Fibroblast of pulmonary artery (primary cell): ENCODE measurements around the gene CTRL.
A peak's percentile ranks its signal among the peaks of the same experiment; 100 is the strongest.

ENCODE experiments used
- DNase-seq: peaks from one replicate; pipeline ENCODE4 v3.0.0-alpha.2; 2010; ENCODE audit warnings: low read depth
- H3K4me3 ChIP-seq: replicated peaks from 2 replicates; pipeline ENCODE4 v1.5.1; 2011; ENCODE audit warnings: low read depth, mild to moderate bottlenecking, control low read depth, low read length, moderate library complexity
- TF ChIP-seq, protein P1 (sequence below): IDR thresholded peaks from 2 replicates; pipeline ENCODE4 v1.5.1; 2011; ENCODE audit warnings: mild to moderate bottlenecking, control low read depth, low read length, inconsistent platforms; ENCODE audit errors: missing control alignments

CTRL gene

DNA sequence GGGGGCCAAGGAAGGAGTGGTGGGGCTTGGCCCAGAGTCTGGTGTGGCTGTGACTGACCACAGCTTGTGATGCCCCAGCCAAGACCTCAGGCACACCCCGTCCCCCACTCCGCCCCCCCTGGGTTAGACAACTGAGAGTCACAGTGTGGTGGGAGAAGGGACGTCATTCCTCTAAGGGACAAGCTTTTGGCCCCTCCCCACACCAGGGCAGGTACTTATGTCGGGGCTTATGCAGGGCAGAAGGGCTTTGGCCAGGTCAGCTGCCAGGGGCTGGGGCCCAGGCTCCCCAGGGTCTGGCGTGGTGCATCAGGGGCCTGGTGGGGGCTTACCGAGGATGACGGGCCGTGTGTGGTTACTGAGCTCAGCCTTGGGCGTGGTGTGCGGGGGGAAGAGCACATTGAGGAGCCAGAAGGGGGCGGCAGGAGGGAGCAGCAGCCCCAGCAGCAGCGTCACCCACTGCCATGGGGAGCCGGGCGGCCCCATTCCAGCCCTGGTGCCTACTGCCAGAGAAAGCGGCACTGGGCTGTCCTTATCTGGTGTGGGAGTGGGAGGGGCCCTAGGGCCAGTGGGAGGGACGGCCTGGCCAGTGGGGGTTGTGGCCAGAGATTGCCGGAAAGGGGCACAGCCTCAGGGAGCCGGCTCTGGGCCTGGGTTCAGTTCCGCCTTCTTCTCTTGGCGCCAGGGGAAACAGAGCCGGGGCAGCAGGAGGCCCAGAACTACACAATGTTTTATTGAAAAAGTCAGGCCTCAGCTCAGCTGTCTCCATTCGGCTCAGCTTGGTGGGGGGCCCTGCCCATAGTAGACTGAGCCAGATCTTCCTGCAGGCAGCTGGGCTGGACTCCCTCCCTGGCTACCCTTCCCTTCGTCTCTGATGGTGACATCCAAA, 12.2 kb upstream of the CTRL start, which contains the start of gene LCAT:
Gene LCAT, minus strand, starts transcription at position 502 of the 886 bp plus-strand sequence. Its CDS starts 19 bp downstream, at position 483.
- TF ChIP-seq, protein P1, sequence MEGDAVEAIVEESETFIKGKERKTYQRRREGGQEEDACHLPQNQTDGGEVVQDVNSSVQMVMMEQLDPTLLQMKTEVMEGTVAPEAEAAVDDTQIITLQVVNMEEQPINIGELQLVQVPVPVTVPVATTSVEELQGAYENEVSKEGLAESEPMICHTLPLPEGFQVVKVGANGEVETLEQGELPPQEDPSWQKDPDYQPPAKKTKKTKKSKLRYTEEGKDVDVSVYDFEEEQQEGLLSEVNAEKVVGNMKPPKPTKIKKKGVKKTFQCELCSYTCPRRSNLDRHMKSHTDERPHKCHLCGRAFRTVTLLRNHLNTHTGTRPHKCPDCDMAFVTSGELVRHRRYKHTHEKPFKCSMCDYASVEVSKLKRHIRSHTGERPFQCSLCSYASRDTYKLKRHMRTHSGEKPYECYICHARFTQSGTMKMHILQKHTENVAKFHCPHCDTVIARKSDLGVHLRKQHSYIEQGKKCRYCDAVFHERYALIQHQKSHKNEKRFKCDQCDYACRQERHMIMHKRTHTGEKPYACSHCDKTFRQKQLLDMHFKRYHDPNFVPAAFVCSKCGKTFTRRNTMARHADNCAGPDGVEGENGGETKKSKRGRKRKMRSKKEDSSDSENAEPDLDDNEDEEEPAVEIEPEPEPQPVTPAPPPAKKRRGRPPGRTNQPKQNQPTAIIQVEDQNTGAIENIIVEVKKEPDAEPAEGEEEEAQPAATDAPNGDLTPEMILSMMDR: no peak
- no peak within 1 kb of the TSS for H3K4me3 ChIP-seq
- DNase-seq: no peak

DNA sequence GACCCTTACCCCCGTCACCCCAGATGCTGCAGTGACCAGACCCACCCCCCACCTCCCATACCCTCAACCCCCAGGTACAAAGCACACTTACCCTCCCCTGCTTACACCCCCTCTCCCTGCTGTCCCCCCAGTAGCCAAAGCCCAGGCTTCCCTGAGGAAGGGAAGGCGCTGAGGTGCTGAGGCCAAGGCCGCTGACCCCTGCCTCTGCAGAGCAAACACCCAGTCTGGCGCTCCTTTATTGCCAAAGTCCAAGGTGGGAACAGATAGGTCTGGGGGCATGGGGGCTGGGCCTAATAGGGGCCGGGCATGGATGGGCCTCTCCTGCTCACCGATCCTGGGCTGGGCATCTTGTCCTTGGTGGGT, 11.6 kb upstream of the CTRL start:
- TF ChIP-seq, protein P1: no peak
- DNase-seq: no peak
- no peak overlapping the region for H3K4me3 ChIP-seq

DNA sequence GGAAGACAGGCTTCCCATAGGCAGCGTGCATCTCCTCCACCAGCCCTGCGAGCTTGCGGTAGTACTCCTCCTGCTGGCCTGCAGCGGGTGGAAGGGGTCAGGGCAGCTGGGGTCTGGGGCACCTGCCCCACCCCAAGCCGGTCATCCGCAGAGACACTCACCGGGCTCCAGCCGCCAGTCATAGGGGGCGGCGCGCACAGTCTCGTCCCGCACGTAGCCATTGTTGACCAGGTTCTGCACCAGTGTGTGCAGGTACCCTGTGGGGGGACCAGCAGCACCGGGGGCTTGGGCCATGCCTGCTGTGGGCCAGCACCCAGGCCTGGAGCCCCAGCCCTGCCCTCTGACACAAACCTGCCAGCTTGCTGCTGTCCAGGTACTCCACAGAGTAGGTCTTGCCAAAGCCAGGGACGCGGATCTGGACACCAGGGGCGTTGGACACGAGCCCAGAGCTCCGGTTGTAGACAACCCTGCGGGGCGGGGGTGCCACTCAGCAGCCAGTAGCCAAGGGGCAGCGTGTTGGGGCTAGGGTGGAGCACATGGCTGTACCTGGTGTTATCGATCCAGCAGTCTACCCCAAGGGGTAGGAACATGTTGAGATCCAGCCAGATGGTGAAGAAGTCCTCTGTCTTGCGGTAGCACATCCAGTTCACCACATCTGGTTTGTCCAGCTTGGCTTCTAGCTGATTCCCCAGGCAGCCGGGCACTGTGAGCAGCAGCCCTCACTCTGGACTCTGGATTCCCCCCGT, 11.0 kb upstream of the CTRL start:
- no peak overlapping the region for H3K4me3 ChIP-seq
- DNase-seq: no peak
- TF ChIP-seq, protein P1: no peak

DNA sequence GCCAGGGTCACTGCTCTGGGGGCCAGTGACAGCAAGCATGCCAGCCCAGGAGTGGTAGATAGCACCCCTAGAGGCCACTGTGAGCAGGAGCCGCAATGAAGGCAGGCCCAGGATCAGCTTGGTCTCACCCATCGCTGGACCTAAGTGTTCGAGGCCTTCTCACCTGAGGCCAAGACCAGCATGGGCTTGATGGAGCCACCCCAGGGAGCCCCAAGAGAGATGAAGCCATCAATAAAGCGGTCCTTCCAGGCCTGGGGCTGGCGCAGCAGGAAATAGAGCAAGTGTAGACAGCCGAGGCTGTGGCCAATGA, 10.5 kb upstream of the CTRL start:
- peak; percentile 44 for DNase-seq

DNA sequence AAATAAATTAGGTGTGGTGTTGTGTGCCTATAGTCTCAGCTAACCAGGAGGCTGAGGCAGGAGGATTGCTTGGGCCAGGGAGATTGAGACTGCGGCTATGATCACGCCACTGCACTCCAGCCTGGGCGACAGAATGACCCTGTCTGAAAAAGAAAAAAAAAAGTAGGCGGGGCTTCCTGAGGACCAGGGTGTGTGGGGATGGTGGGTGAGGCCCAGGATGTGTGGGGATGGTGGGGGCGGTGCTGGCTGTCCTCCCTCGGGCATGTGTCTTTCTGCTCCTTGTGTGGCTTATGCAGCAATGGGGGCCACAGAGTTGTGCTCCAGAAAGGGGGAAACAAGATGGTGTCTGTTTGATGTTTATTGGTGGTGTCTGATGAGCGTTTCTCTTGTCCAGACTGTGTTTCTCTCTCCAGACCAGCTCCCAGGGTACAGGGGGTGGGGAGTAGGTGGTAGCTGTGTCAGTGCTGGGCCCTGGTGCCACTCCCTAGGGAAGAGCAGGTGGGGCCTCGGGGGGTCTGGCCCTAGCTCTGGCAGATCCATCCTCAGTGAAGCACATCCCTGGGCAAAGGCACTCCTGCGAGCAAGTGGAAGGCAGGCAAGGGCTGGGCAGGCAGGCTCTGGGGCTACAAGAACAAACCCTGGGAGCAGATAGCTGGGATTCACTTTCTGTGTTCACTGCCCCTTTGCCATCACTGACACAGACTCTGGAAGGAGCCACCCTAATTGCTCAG, 10.0 kb upstream of the CTRL start:
- no peak for DNase-seq
- TF ChIP-seq, protein P1: no peak
- H3K4me3 ChIP-seq: no peak overlapping the region

More for the DNA sequence above, 10.5 kb upstream of the CTRL start:
- TF ChIP-seq, protein P1: peak; percentile 69
- no peak overlapping the region for H3K4me3 ChIP-seq

DNA sequence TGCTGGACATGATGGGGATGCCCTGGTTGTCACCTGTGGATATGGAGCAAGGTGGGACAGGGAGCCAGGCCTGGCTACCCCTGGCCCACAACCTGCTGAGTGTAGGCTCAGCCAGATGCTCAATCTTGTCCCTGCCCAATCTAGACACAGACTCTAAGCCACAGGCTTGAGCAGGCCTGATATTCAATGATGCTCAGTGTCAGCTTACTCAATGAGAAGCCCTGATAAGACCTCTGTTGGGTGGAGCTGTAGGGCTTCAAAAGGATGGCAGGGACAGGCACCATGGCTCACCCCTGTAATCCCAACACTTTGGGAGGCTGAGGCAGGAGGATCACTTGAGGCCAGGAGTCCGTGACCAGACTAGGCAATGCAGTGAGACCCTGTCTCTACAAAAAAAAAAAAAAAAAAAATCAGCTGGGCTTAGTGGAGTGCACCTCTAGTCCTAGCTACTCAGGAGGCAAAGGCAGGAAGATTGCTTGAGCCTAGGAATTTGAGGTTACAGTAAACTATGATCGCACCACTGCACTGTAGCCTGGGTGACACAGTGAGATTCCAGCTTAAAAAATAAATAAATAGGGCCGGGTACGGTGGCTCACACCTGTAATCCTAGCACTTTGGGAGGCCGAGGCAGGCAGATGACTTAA, 8.9 kb upstream of the CTRL start:
- TF ChIP-seq, protein P1: no peak

More for the DNA sequence above, 8.9 kb upstream of the CTRL start:
- no peak overlapping the region for H3K4me3 ChIP-seq
- no peak for DNase-seq
